Mononuclear cell (primary cell): ENCODE data around the gene GCSAM. TPM values are rescaled to one million over a fixed set of nuclear protein-coding genes. Genes with fewer than 3 reads are reported as not detected.
A peak's percentile ranks its signal among the peaks of the same experiment; 100 is the strongest.

Experiments used
- H3K27me3 ChIP-seq: 2 replicates; pipeline ENCODE4 v1.6.0; 2011; ENCODE audit warnings: low read length, control low read depth; ENCODE audit not compliant: insufficient read depth
- H3K4me1 ChIP-seq: 2 replicates; pipeline ENCODE4 v1.5.1; 2011; ENCODE audit warnings: mild to moderate bottlenecking, low read length, control low read depth; ENCODE audit not compliant: insufficient read depth
- H3K4me3 ChIP-seq: 2 replicates; pipeline ENCODE4 v1.5.1; 2011; ENCODE audit warnings: mild to moderate bottlenecking, low read length, moderate library complexity
- H3K9me3 ChIP-seq: 2 replicates; pipeline ENCODE4 v1.5.1; 2011; ENCODE audit warnings: low read depth, mild to moderate bottlenecking, control low read depth, low read length
- total RNA-seq: library from RNA; depleted of rRNA; stranded (reverse); fragments of >200 nt; gene quantifications from one replicate; pipeline ENCODE4 v1.2.3, GENCODE V29; 2012

GCSAM gene
- 6.4 TPM for total RNA-seq

GRCh38 chr3:112132975-112133448, at the start of gene GCSAM:
TSS of gene GCSAM (minus strand) at chr3:112133248. CDS start at chr3:112133120, 128 bp downstream.
- H3K9me3 ChIP-seq, result no peaks in the 10 kb centered on the region
- peaks cover 60% of the 10 kb centered on the region for H3K4me1 ChIP-seq
- peak within 1 kb of the TSS; percentile 15 for H3K4me3 ChIP-seq
- no peaks in the 10 kb centered on the region for H3K27me3 ChIP-seq

- H3K27me3 ChIP-seq, result no peaks in the 10 kb centered on the region
- H3K4me1 ChIP-seq, result no peaks in the 10 kb centered on the region
- H3K9me3 ChIP-seq, result no peaks in the 10 kb centered on the region
- no peak overlapping the region for H3K4me3 ChIP-seq
These were observed 42.6 kb upstream of the GCSAM start for GRCh38 chr3:112175646-112176045.

- no peaks in the 10 kb centered on the region for H3K9me3 ChIP-seq
- no peaks in the 10 kb centered on the region for H3K27me3 ChIP-seq
- H3K4me3 ChIP-seq, result no peak overlapping the region
- no peaks in the 10 kb centered on the region for H3K4me1 ChIP-seq
These were observed 42.0 kb upstream of the GCSAM start for GRCh38 chr3:112175037-112175436.

GRCh38 chr3:112171144-112171543, 38.1 kb upstream of the GCSAM start:
- Histone ChIP-seq H3K4me1 (no peaks in the 10 kb centered on the region), H3K4me3 (no peak overlapping the region), H3K27me3 (no peaks in the 10 kb centered on the region), H3K9me3 (no peaks in the 10 kb centered on the region)

- no peaks in the 10 kb centered on the region for H3K27me3 ChIP-seq
- no peak overlapping the region for H3K4me3 ChIP-seq
- no peaks in the 10 kb centered on the region for H3K4me1 ChIP-seq
- no peaks in the 10 kb centered on the region for H3K9me3 ChIP-seq
These were observed 37.0 kb upstream of the GCSAM start for GRCh38 chr3:112170046-112170445.

- no peaks in the 10 kb centered on the region for H3K9me3 ChIP-seq
- H3K27me3 ChIP-seq, result no peaks in the 10 kb centered on the region
- H3K4me1 ChIP-seq, result no peaks in the 10 kb centered on the region
- H3K4me3 ChIP-seq, result no peak overlapping the region
These were observed 34.7 kb upstream of the GCSAM start for GRCh38 chr3:112167758-112168157.

- Histone ChIP-seq H3K4me1 (no peaks in the 10 kb centered on the region), H3K4me3 (no peak overlapping the region)
These were observed 16.1 kb upstream of the GCSAM start for GRCh38 chr3:112149136-112149535.

GRCh38 chr3:112143689-112144088, 10.6 kb upstream of the GCSAM start:
- no peaks in the 10 kb centered on the region for H3K4me1 ChIP-seq
- H3K4me3 ChIP-seq, result no peak overlapping the region
- H3K27me3 ChIP-seq, result no peaks in the 10 kb centered on the region
- H3K9me3 ChIP-seq, result peaks cover 21% of the 10 kb centered on the region

More at GRCh38 chr3:112149136-112149535, 16.1 kb upstream of the GCSAM start:
- Histone ChIP-seq H3K27me3 (no peaks in the 10 kb centered on the region), H3K9me3 (peaks cover 21% of the 10 kb centered on the region)

GRCh38 chr3:112143251-112143650, 10.2 kb upstream of the GCSAM start:
- Histone ChIP-seq H3K4me3 (no peak overlapping the region), H3K27me3 (no peaks in the 10 kb centered on the region), H3K9me3 (peaks cover 21% of the 10 kb centered on the region), H3K4me1 (no peaks in the 10 kb centered on the region)

- Histone ChIP-seq H3K4me1 (peaks cover 5% of the 10 kb centered on the region), H3K4me3 (no peak overlapping the region), H3K27me3 (no peaks in the 10 kb centered on the region), H3K9me3 (peaks cover 9% of the 10 kb centered on the region)
These were observed 8.2 kb upstream of the GCSAM start for GRCh38 chr3:112141293-112141692.

- Histone ChIP-seq H3K4me1 (peaks cover 5% of the 10 kb centered on the region), H3K9me3 (peaks cover 9% of the 10 kb centered on the region), H3K27me3 (no peaks in the 10 kb centered on the region), H3K4me3 (no peak overlapping the region)
These were observed 7.5 kb upstream of the GCSAM start for GRCh38 chr3:112140584-112140983.

- H3K4me3 ChIP-seq, result no peak overlapping the region
- peaks cover 15% of the 10 kb centered on the region for H3K4me1 ChIP-seq
- H3K9me3 ChIP-seq, result no peaks in the 10 kb centered on the region
- H3K27me3 ChIP-seq, result no peaks in the 10 kb centered on the region
These were observed 5.3 kb upstream of the GCSAM start for GRCh38 chr3:112138219-112138969.

GRCh38 chr3:112137781-112138180, 4.7 kb upstream of the GCSAM start:
- no peaks in the 10 kb centered on the region for H3K9me3 ChIP-seq
- H3K4me3 ChIP-seq, result no peak overlapping the region
- H3K27me3 ChIP-seq, result no peaks in the 10 kb centered on the region
- H3K4me1 ChIP-seq, result peaks cover 21% of the 10 kb centered on the region

- Histone ChIP-seq H3K9me3 (no peaks in the 10 kb centered on the region), H3K27me3 (no peaks in the 10 kb centered on the region), H3K4me3 (no peak overlapping the region), H3K4me1 (peaks cover 26% of the 10 kb centered on the region)
These were observed 4.1 kb upstream of the GCSAM start for GRCh38 chr3:112136959-112137693.

- H3K4me3 ChIP-seq, result no peak overlapping the region
- H3K27me3 ChIP-seq, result no peaks in the 10 kb centered on the region
- peaks cover 32% of the 10 kb centered on the region for H3K4me1 ChIP-seq
- no peaks in the 10 kb centered on the region for H3K9me3 ChIP-seq
These were observed 3.0 kb upstream of the GCSAM start for GRCh38 chr3:112136046-112136445.
